GM19023 (cell line): Measurements from ENCODE around the gene GPR68.

Source experiments
- ATAC-seq: cut with Tn5 transposase; IDR thresholded peaks from one replicate; pipeline ENCODE4 v1.9.1; 2021; ENCODE audit warnings: mild to moderate bottlenecking, moderate library complexity; ENCODE audit not compliant: unreplicated experiment

GPR68 gene

GRCh38 chr14:91244501-91244901, at the start of gene GPR68:
GPR68 (minus strand) TSS chr14:91244704; CDS start chr14:91235050, 9,654 bp downstream.
- ATAC-seq, result no peak

GRCh38 chr14:91294153-91294552, 49.6 kb upstream of the GPR68 start:
- ATAC-seq, result no peak

- ATAC-seq, result no peak
These were observed 48.8 kb upstream of the GPR68 start for GRCh38 chr14:91293281-91293680.

- ATAC-seq, result no peak
These were observed 48.0 kb upstream of the GPR68 start for GRCh38 chr14:91292491-91292890.

- ATAC-seq, result no peak
These were observed 47.4 kb upstream of the GPR68 start for GRCh38 chr14:91291786-91292405.

GRCh38 chr14:91290986-91291385, 46.5 kb upstream of the GPR68 start:
- no peak for ATAC-seq

GRCh38 chr14:91289464-91289863, 45.0 kb upstream of the GPR68 start:
- ATAC-seq, result no peak

- no peak for ATAC-seq
These were observed 44.4 kb upstream of the GPR68 start for GRCh38 chr14:91288876-91289275.

- ATAC-seq, result no peak
These were observed 42.0 kb upstream of the GPR68 start for GRCh38 chr14:91286530-91286937.

GRCh38 chr14:91284791-91285548, 40.5 kb upstream of the GPR68 start:
- no peak for ATAC-seq

- no peak for ATAC-seq
These were observed 39.8 kb upstream of the GPR68 start for GRCh38 chr14:91284146-91284790.

- no peak for ATAC-seq
These were observed 39.2 kb upstream of the GPR68 start for GRCh38 chr14:91283666-91284065.

- no peak for ATAC-seq
These were observed 38.6 kb upstream of the GPR68 start for GRCh38 chr14:91282954-91283645.

- ATAC-seq, result no peak
These were observed 36.8 kb upstream of the GPR68 start for GRCh38 chr14:91281346-91281745.

GRCh38 chr14:91280129-91280528, 35.6 kb upstream of the GPR68 start:
- ATAC-seq, result no peak

- no peak for ATAC-seq
These were observed 34.9 kb upstream of the GPR68 start for GRCh38 chr14:91279354-91279753.

- no peak for ATAC-seq
These were observed 33.8 kb upstream of the GPR68 start for GRCh38 chr14:91278383-91278715.

GRCh38 chr14:91277546-91278382, 33.3 kb upstream of the GPR68 start:
- no peak for ATAC-seq

GRCh38 chr14:91274796-91275195, 30.3 kb upstream of the GPR68 start:
- no peak for ATAC-seq

GRCh38 chr14:91273885-91274273, 29.4 kb upstream of the GPR68 start:
- no peak for ATAC-seq
